Suprapubic skin (tissue), 4 donors: ENCODE results near the gene ADAM19. TPM values are rescaled to one million over a fixed set of nuclear protein-coding genes. Genes with fewer than 3 reads are reported as not detected.

Experiments
- DNase-seq, 2 donors: peaks; one replicate each; pipeline ENCODE4 v3.0.0-alpha.2; 2019; ENCODE audit warnings: low spot score in 2 of 2
- H3K27ac ChIP-seq: fragments of 200-600 bp; sonication (generic); one replicate; pipeline ENCODE4 v1.5.1; 2019
- H3K27me3 ChIP-seq: fragments of 200-600 bp; sonication (generic); one replicate; pipeline ENCODE4 v1.5.1; 2019
- H3K36me3 ChIP-seq: fragments of 200-600 bp; sonication (generic); one replicate; pipeline ENCODE4 v1.5.1; 2019
- H3K4me1 ChIP-seq: fragments of 200-600 bp; sonication (generic); one replicate; pipeline ENCODE4 v1.5.1; 2019
- H3K4me3 ChIP-seq: fragments of 200-600 bp; sonication (generic); one replicate; pipeline ENCODE4 v1.5.1; 2019; ENCODE audit warnings: mild to moderate bottlenecking
- H3K9me3 ChIP-seq: fragments of 200-600 bp; sonication (generic); one replicate; pipeline ENCODE4 v1.5.1; 2019
- CTCF ChIP-seq, 2 donors: fragments of 200-600 bp in 1 of 2; fragments of 450-650 bp in 1 of 2; sonication (generic) in 1 of 2; IDR thresholded peaks; one replicate each; pipeline ENCODE4 v1.5.1; 2016 to 2019; ENCODE audit warnings: antibody characterized with exemption in 2 of 2, mild to moderate bottlenecking in 1 of 2, moderate library complexity in 1 of 2
- EP300 ChIP-seq: sonication (generic); formaldehyde crosslinking; IDR thresholded peaks from one replicate; pipeline ENCODE4 v1.6.1; 2017; ENCODE audit warnings: antibody characterized with exemption
- POLR2A ChIP-seq, 2 donors: fragments of 450-650 bp; IDR thresholded peaks; one replicate each; pipeline ENCODE4 v1.6.1; 2017; ENCODE audit warnings: antibody characterized with exemption in 2 of 2, mild to moderate bottlenecking in 2 of 2, moderate library complexity in 2 of 2
- POLR2AphosphoS5 ChIP-seq, 3 donors: sonication (generic); formaldehyde crosslinking; IDR thresholded peaks; one replicate each; pipeline ENCODE4 v1.6.1; 2017; ENCODE audit warnings: antibody characterized with exemption in 3 of 3
- WGBS: methylation state at CpG from one replicate; pipeline ENCODE4 v1.1.5; 2018; 5-methylcytosine and 5-hydroxymethylcytosine counted together
- total RNA-seq, 4 donors: library from RNA; depleted of rRNA; stranded (reverse); fragments of >200 nt; gene quantifications; one replicate each; pipeline ENCODE4 v1.1.0, GENCODE V29; 2016

ADAM19 gene
- total RNA-seq, 4 donors from 2014 or later, result 0.42 to 2.6 (median 1.3) TPM

- DNase-seq, result no peak
- Histone ChIP-seq H3K36me3 (no peaks in the 10 kb centered on the region), H3K9me3 (no peaks in the 10 kb centered on the region), H3K4me3 (no peak overlapping the region), H3K27me3 (no peaks in the 10 kb centered on the region), H3K27ac (no peak overlapping the region), H3K4me1 (no peaks in the 10 kb centered on the region)
- 55% methylated on average over 2 of the region's 2 CpGs for WGBS
- TF ChIP-seq CTCF (IDR thresholded peaks at IDR 0.05) (no peak), EP300 (no peak), POLR2AphosphoS5 (IDR thresholded peaks at IDR 0.05) (no peak), POLR2A (IDR thresholded peaks at IDR 0.05) (no peak)
Measured at GRCh38 chr5:157594675-157595459, 19.3 kb upstream of the ADAM19 start.

- H3K9me3 ChIP-seq, result no peaks in the 10 kb centered on the region
- no peaks in the 10 kb centered on the region for H3K4me1 ChIP-seq
- H3K27me3 ChIP-seq, result no peaks in the 10 kb centered on the region
- no peaks in the 10 kb centered on the region for H3K36me3 ChIP-seq
- DNase-seq, result no peak
- TF ChIP-seq CTCF (IDR thresholded peaks at IDR 0.05) (no peak), POLR2A (IDR thresholded peaks at IDR 0.05) (no peak), POLR2AphosphoS5 (IDR thresholded peaks at IDR 0.05) (no peak), EP300 (no peak)
- no peak overlapping the region for H3K4me3 ChIP-seq
- no peak overlapping the region for H3K27ac ChIP-seq
Measured at GRCh38 chr5:157594257-157594656, 18.7 kb upstream of the ADAM19 start.

GRCh38 chr5:157593052-157593757 lies 17.6 kb upstream of the ADAM19 start:
- Histone ChIP-seq H3K9me3 (no peaks in the 10 kb centered on the region), H3K4me3 (no peak overlapping the region), H3K27ac (no peak overlapping the region), H3K4me1 (no peaks in the 10 kb centered on the region), H3K36me3 (no peaks in the 10 kb centered on the region), H3K27me3 (no peaks in the 10 kb centered on the region)
- 63% methylated on average over 6 of the region's 6 CpGs for WGBS
- no peak for DNase-seq
- no peak for TF ChIP-seq POLR2A (IDR thresholded peaks at IDR 0.05)

- 66% methylated on average over 3 of the region's 3 CpGs for WGBS
Measured at GRCh38 chr5:157592594-157592993, 17.0 kb upstream of the ADAM19 start.

GRCh38 chr5:157590478-157590877 lies 14.9 kb upstream of the ADAM19 start:
- Histone ChIP-seq H3K4me3 (no peak overlapping the region), H3K9me3 (no peaks in the 10 kb centered on the region), H3K36me3 (no peaks in the 10 kb centered on the region), H3K27ac (no peak overlapping the region), H3K27me3 (no peaks in the 10 kb centered on the region), H3K4me1 (no peaks in the 10 kb centered on the region)
- no peak for TF ChIP-seq EP300
- no peak for TF ChIP-seq POLR2AphosphoS5 (IDR thresholded peaks at IDR 0.05)
- TF ChIP-seq POLR2A (IDR thresholded peaks at IDR 0.05), result no peak
- TF ChIP-seq CTCF (IDR thresholded peaks at IDR 0.05), result no peak
- no peak for DNase-seq

More at GRCh38 chr5:157592594-157592993, 17.0 kb upstream of the ADAM19 start:
- Histone ChIP-seq H3K27ac (no peak overlapping the region), H3K27me3 (no peaks in the 10 kb centered on the region), H3K4me1 (no peaks in the 10 kb centered on the region), H3K36me3 (no peaks in the 10 kb centered on the region), H3K9me3 (no peaks in the 10 kb centered on the region), H3K4me3 (no peak overlapping the region)
- no peak for DNase-seq
- no peak for TF ChIP-seq POLR2AphosphoS5 (IDR thresholded peaks at IDR 0.05)
- TF ChIP-seq POLR2A (IDR thresholded peaks at IDR 0.05), result no peak
- TF ChIP-seq CTCF (IDR thresholded peaks at IDR 0.05), result no peak
- no peak for TF ChIP-seq EP300
